Gastroesophageal sphincter (tissue), 3 donors: ENCODE data around the gene PPP1R37.

Experiments
- CTCF ChIP-seq, 4 experiments: fragments of 200-600 bp in 2 of 4; fragments of 450-650 bp in 2 of 4; sonication (generic) in 1 of 4; IDR thresholded peaks; one replicate each; pipeline ENCODE4 v1.5.1; 2017 to 2019; ENCODE audit warnings: antibody characterized with exemption in 4 of 4, mild to moderate bottlenecking in 2 of 4, moderate library complexity in 2 of 4
- EP300 ChIP-seq: sonication (generic); formaldehyde crosslinking; IDR thresholded peaks from one replicate; pipeline ENCODE4 v1.6.1; 2017; ENCODE audit warnings: antibody characterized with exemption, mild to moderate bottlenecking
- POLR2A ChIP-seq, 2 donors: fragments of 450-650 bp; IDR thresholded peaks; one replicate each; pipeline ENCODE4 v1.6.1; 2017; ENCODE audit warnings: antibody characterized with exemption in 2 of 2, mild to moderate bottlenecking in 2 of 2, moderate library complexity in 1 of 2
- POLR2AphosphoS5 ChIP-seq: sonication (generic); formaldehyde crosslinking; IDR thresholded peaks from one replicate; pipeline ENCODE4 v1.6.1; 2017; ENCODE audit warnings: antibody characterized with exemption

GRCh38 chr19:45164577-45165335, 71.8 kb downstream of the PPP1R37 start:
- TF ChIP-seq EP300 (no peak), POLR2AphosphoS5 (no peak), CTCF (IDR thresholded peaks at IDR 0.05) (no peak), POLR2A (IDR thresholded peaks at IDR 0.05) (no peak)
